ENCODE measurements around the gene DAPK1. TPM values are rescaled to one million over a fixed set of nuclear protein-coding genes. Genes with fewer than 3 reads are reported as not detected.
A peak's percentile ranks its signal among the peaks of the same experiment; 100 is the strongest.

DAPK1 gene
- total and polyA plus RNA-seq, 8 donors = 29.1 to 98.7 (median 45.4) TPM

GRCh38 chr9:87551772-87552217 is 54.1 kb downstream of the DAPK1 start:
- Histone ChIP-seq H3K27ac (no peak overlapping the region), H3K36me3 (no peaks in the 10 kb centered on the region), H3K9me3 (no peaks in the 10 kb centered on the region), H3K4me3 (no peak overlapping the region), H3K4me1 (peaks cover 0 to 15% (median 0%) of the 10 kb centered on the region in 3 donors), H3K27me3 (no peaks in the 10 kb centered on the region)
- FAIRE-seq (no peak), DNase-seq (no peak), ATAC-seq (no peak)
- TF ChIP-seq CTCF (IDR thresholded peaks at IDR 0.05) = no peak
- 79 to 84% methylated on average over 10 of the region's 10 CpGs for WGBS, 2 donors
- intact Hi-C loops (cut with DNase I) = no loop called here

GRCh38 chr9:87554171-87554910 is 56.7 kb downstream of the DAPK1 start:
- H3K9me3 ChIP-seq = no peaks in the 10 kb centered on the region
- DNase-seq = no peak
- no peaks in the 10 kb centered on the region for H3K27me3 ChIP-seq
- H3K4me1 ChIP-seq = peaks cover 0 to 17% (median 7%) of the 10 kb centered on the region in 3 donors
- ATAC-seq = peak in 1 of 4 donors; percentile 7
- H3K36me3 ChIP-seq = no peaks in the 10 kb centered on the region
- no peak for FAIRE-seq
- WGBS, 2 donors = 87 to 88% methylated on average over 11 of the region's 11 CpGs
- no peak overlapping the region for H3K4me3 ChIP-seq
- TF ChIP-seq CTCF (IDR thresholded peaks at IDR 0.05) = no peak
- intact Hi-C loops (cut with DNase I) = no loop called here
- H3K27ac ChIP-seq = peak overlapping the region in 3 of 4 donors; percentile 3 to 50 (median 50)

- DNase-seq (no peak), ATAC-seq (peak in 2 of 4 donors; percentile 17 to 31), FAIRE-seq (no peak)
- H3K27me3 ChIP-seq = no peaks in the 10 kb centered on the region
- H3K4me1 ChIP-seq = peaks cover 0 to 17% (median 7%) of the 10 kb centered on the region in 3 donors
- no peak for TF ChIP-seq CTCF (IDR thresholded peaks at IDR 0.05)
- H3K9me3 ChIP-seq = no peaks in the 10 kb centered on the region
- no peaks in the 10 kb centered on the region for H3K36me3 ChIP-seq
- intact Hi-C loops (cut with DNase I) = no loop called here
- WGBS, 2 donors = 84 to 90% methylated on average over 2 of the region's 2 CpGs
- no peak overlapping the region for H3K4me3 ChIP-seq
- peak overlapping the region in 3 of 4 donors; percentile 3 to 50 (median 50) for H3K27ac ChIP-seq
These were observed 57.3 kb downstream of the DAPK1 start for GRCh38 chr9:87554976-87555375.

- H3K4me3 ChIP-seq = no peak overlapping the region
- ATAC-seq (peak; percentile 25 to 69 (median 39)), DNase-seq (no peak), FAIRE-seq (no peak)
- H3K4me1 ChIP-seq = peaks cover 0 to 17% (median 7%) of the 10 kb centered on the region in 3 donors
- H3K9me3 ChIP-seq = no peaks in the 10 kb centered on the region
- H3K27me3 ChIP-seq = no peaks in the 10 kb centered on the region
- TF ChIP-seq CTCF (IDR thresholded peaks at IDR 0.05) = no peak
- 37 to 45% methylated on average over 7 of the region's 7 CpGs for WGBS, 2 donors
- H3K27ac ChIP-seq = peak overlapping the region in 3 of 4 donors; percentile 22 to 34 (median 30)
- H3K36me3 ChIP-seq = no peaks in the 10 kb centered on the region
- intact Hi-C loops (cut with DNase I) = no loop called here
These were observed 58.4 kb downstream of the DAPK1 start for GRCh38 chr9:87556039-87556438.

- peaks cover 0 to 17% (median 7%) of the 10 kb centered on the region in 3 donors for H3K4me1 ChIP-seq
- no peak for DNase-seq
- peak in 3 of 4 donors; percentile 9 to 44 (median 15) for ATAC-seq
These were observed 59.2 kb downstream of the DAPK1 start for GRCh38 chr9:87556821-87557220.

More at GRCh38 chr9:87556821-87557220, 59.2 kb downstream of the DAPK1 start:
- Histone ChIP-seq H3K27ac (peak overlapping the region in 3 of 4 donors; percentile 22 to 34 (median 30)), H3K4me3 (no peak overlapping the region), H3K9me3 (no peaks in the 10 kb centered on the region), H3K36me3 (no peaks in the 10 kb centered on the region), H3K27me3 (no peaks in the 10 kb centered on the region)
- WGBS, 2 donors = 67 to 78% methylated on average over 5 to 6 of the region's 6 CpGs
- no peak for FAIRE-seq
- TF ChIP-seq CTCF (IDR thresholded peaks at IDR 0.05) = no peak
- intact Hi-C loops (cut with DNase I) = no loop called here
